HG03095 (cell line): ENCODE measurements around the gene XIRP2.

ENCODE experiments used
- ATAC-seq: cut with Tn5 transposase; IDR thresholded peaks from one replicate; pipeline ENCODE4 v1.9.1; 2021; ENCODE audit warnings: moderate library complexity; ENCODE audit not compliant: unreplicated experiment

Gene XIRP2

DNA sequence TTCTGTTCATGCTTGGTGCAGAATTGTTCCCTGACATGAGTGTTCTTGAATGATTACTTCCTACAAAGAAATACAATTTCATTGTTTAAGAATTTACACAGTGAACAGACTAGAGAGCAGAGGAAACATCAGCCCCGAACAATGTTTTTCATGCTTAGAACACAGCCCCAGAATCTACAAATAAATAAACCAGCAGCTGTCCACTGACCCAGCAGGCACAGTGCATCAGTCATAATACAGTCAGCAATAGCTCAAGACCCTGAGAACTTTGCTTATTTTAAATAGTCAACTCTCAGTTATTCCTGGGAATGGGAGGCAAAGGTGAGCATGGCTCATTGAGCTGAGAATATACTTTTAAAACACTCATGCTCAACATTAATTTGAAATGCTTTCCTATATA lies 38.4 kb downstream of the XIRP2 start:
- no peak for ATAC-seq

DNA sequence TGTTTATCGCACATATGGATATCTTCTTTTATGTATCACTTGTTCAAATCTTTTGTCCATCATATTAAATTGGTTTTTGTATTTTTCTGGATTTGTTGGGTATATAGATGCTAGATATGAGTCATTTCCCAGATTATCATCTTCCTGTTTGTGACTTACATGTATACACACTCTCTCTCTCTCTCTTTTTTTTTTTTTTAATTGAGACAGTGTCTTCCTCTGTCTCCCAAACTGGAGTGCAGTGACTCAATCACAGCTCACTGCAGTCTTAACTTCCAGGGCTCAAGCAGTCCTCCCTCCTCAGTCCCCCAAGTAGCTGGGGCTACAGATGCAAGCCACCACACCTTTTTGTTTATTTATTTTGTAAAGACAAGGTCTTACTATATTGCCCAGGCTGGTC lies 43.8 kb downstream of the XIRP2 start:
- no peak for ATAC-seq

DNA sequence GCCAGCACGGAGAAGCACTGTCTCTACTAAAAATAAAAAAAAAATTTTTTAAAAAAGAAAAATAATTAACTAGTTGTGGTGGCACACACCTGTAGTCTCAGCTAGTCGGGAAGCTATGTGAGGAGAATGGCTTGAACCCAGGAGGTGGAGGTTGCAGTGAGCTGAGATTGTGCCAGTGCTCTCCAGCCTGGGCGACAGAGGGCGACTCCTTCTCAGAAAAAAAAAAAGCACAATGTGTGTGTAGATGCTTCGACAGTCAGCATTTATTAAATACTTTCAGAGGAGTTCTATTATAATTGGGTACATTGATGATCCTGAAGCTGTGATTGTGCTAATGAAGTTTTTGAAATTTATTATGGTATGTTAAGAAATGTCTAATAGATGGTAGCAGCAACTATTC lies 46.5 kb downstream of the XIRP2 start:
- ATAC-seq = no peak

DNA sequence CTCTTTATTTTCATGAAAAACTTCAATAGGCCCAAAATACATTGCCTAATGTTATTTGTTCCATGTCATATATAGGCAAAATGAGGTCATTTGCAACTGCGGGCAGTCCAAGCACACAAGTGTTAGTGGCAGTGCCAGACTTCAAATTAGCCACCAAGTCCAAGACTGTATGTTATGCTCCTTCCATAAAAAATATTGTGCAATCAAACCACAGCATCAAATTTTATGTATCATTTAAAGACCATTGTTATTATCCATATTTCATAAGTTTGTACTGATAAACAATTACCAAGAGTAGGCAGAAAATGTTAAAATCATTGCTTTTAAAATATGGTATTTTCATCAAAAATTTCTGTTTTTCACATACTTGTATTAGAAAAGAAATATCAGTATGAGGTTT lies 54.1 kb downstream of the XIRP2 start:
- no peak for ATAC-seq

DNA sequence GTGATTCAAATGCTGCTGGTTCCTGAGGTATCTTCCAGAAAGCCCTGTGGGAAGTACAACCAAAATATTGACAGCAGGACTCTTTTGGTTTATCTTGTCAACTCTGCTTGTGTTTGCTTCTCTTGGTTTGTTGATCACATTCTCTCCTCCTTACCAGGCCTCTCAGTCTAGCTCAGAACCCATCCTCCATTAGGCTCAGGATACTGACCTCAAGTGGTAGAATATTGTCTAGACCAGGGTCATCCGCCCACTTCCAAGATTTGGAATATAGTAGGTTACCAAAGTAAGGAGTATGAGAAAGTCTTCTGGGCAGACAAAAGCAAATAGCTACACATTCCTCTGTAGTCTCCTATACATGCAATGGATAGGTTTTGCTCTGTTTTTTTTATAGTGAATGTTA lies 56.6 kb downstream of the XIRP2 start:
- no peak for ATAC-seq

DNA sequence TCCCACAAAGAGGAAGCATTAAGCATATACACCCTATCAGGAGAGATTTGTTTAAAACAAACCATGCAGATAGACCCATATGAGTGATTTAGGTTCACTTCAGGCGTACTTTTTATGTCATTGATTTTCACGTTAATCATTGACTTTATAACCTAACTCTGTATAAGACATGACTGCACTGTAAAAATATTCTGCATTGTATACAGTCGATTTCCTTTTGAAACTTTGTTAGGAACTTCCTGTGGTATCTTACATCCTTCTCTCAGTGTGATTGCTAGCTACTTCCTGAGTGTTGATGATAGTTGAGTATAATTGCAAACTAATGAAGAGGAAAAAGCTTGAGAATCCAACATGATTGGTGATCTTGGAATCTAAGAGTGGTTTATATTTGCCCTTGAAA lies 69.4 kb downstream of the XIRP2 start:
- no peak for ATAC-seq

DNA sequence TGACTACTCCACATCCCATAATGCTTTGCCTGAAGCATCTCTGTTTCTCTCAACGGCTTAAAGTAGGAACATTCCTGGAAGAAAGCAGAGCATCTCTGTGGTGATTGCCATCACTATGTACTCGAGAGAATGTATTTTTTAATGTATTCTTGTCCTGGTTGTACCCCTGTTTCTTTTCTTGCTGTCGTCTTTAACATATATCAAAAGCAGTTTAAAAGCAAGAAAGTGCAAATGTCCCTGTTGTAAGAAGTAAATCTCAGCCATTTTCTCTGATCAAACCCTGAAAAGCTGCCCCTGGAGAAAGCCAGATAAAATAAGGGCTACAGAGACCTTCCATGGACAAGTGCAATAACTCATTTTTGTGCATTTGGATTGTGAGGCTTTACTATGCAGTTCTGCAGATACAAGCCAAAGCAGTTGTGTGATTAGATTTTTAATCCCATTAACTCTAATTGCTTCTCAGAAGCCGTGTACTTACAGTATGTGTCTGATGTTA lies 70.8 kb downstream of the XIRP2 start:
- no peak for ATAC-seq

DNA sequence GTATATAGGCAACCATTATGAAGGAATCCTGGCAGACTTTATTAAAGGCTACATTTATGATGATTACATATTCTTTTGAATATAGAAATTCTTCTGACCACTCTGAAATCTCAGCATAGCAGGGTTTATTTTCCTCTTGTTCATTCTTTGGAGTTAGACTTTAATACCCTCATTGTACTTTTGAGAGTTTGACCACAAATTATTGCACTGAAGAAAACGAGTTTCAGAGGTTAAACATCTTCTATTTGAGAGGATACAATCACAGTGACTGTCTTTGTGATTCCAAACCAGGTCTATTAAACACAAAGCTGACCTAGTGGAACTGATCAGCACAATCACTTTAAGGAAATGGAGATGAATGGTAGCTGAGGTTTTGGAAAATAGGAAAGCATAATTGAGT lies 71.3 kb downstream of the XIRP2 start:
- no peak for ATAC-seq

DNA sequence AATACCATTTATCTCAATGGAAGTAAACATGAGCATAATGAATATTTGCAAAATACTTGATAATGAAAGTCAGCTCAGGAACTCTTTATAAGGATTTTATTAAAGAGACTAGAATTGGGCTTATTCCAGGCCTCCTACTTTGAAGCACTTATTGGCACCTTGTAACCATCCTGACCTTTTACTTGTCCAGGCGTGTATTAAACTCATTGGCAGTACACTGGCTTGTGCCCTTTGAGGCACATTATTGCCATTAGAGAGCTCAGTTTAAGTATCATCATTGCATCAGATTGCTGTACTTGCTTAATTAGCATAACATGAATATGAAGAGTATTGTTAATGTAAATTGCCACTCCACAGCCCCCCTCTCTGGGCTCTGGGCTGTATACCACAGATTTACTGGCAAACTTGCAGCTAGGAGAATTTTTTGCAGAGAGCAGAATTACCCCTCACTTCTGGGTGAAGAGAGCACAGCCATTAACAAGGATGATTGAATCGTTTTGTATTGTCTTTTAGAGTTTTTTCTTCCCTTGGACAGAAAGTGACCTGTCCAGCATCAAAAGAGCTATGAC lies 72.5 kb downstream of the XIRP2 start:
- no peak for ATAC-seq

DNA sequence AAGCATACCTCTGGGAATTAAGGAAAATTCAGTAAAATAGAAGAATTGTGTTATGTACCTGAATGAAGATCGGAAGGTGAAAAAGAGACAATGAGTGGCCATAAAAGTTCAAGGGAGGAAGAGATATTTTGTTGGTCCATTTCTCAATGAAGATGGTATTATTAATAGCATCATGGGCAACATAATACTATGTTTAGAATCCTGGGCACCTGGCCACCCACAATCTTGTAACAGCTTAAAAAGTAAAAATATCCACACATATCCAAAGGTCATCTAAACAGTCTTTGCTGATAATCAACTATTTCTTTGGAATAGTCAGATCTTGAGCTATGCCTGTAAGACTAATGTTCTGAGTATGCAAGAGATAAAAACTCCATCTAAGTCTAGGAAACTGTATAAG lies 73.7 kb downstream of the XIRP2 start:
- no peak for ATAC-seq

DNA sequence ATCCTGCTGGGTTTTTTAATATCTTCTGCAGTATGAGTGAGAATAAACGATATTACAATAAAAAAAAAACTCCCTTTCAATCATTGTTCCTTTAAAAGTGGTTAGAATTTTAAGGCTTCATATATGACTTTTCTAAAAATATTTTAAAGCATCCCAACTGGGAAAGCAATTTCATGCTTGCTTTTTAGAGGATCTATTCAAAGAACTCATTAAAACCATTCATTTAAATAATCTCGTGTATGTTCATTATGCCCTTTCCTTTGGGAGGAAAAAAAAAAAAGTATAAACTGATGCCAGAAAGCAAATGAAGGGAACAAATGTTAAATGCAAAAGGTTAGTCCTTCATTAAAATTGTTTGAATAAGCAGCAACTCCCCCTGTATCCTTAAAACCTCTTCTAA lies 81.2 kb downstream of the XIRP2 start:
- ATAC-seq = no peak

DNA sequence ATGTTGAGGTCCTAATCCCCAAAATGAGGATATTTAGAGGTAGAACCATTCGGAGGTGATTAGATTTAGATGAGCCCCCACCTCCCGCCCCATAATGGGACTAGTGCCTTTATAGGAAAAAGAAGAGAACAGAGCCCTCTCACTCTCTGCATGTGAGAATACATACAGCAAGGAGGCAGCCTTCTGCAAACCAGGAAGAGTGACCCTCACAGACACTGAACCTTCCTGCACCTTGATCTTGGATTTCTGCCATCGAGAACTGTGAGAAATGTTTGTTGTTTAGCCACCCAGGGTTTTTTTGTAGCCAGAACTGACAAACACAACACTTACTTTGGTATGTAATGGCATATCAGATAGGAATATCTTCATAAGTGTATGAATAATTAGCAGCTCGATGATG lies 83.7 kb downstream of the XIRP2 start:
- no peak for ATAC-seq

DNA sequence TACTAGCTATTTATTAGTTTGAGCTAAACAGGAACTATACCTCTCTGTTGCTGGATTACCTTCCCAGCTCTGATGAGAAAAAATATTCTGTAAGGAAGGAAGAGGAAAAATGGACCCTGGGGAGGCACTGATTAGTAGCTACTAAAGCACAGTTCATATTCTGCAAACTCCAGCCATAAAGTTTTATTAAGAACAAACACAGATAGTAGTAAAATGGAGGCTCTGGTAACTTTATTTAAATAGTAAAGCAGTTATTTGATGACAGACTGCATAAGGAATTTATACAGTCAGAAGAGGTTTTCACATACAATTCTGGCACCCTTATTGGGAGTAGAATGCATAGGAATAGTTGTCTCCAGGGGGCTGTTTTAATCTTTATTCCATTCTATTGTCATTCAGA lies 84.1 kb downstream of the XIRP2 start:
- no peak for ATAC-seq

DNA sequence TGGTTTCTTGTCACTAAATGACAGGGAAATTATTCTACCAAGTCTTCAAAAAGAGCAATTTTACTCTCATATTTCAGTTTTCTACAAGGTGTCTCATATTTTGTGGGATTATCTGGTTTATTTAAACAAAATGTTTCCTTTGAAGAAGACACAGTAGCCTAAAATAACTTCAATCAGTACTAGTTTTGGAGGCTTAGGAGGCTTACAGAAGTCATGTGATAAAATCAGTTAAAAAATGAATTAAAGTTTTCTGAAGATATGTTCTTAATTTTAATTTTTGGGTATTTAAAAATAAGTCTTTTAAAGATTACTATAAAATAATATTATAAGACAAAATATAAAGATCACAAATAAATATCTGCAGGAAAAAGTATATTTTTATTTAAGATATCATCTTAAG lies 95.9 kb downstream of the XIRP2 start:
- no peak for ATAC-seq

DNA sequence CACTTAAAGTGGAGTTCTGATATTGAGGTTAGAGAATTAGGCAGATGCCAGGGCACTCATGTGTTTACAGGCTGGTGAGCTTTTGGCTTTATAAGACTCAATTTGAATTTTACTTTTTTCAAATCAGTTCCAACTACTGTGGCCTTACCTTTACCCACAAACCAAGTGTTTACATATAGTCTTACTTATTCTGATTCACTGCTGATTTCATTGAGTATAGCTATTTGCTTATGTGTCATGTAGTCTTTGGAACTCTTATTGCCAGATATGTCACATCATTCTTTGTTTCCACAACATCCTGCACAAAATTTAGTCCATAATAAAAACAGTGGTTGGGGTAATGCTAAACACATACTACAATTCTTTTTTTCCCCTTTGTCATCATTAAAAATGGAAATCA lies 96.5 kb downstream of the XIRP2 start:
- ATAC-seq = no peak

DNA sequence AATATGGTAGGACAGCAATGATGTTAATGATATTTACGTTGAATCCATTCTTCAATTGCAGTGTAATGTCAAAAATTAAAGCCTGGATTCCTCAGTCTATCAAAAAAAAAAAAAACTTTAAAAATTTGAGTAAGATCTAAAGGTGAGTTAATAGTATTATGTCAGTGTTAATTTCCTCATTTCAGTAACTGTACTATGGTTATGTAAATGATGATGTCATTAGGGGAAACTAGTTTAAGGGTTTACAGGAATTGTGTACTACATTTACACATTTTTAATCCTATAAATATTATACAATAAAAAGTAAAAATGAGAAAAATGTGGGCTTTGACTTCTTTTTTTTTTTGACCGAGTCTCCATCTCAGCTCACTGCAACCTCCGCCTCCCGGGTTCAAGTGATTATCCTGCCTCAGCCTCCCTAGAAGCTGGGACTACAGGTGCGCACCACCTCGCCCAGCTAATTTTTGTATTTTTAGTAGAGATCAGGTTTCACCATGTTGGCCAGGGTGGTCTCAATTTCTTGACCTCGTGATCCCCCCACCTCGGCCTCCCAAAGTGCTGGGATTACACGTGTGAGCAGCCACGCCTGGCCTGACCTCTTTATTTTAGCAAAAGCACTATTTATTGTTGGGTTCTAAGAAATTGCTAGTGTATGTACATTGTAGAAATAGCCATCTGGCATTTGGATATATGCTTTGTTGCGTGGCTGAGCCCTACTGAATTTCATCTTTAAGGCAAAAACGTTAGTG lies 106.5 kb downstream of the XIRP2 start:
- ATAC-seq = no peak

DNA sequence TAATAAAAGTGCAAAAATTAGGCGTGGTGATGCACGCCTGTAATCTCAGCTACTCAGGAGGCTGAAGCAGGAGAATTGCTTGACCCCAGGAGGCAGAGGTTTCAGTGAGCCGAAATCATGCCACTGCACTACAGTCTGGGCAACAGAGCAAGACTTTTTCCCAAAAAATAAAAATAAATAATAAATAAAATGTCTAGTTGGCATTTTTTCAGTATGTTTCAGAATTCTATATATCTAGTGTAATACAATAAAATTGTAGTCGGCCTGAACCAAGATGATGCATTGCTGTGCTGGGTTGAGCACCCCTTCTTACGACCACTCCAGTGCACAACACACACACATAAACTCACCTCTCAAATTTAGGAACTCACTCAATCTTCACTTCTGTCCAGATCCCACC lies 108.2 kb downstream of the XIRP2 start:
- ATAC-seq = no peak

DNA sequence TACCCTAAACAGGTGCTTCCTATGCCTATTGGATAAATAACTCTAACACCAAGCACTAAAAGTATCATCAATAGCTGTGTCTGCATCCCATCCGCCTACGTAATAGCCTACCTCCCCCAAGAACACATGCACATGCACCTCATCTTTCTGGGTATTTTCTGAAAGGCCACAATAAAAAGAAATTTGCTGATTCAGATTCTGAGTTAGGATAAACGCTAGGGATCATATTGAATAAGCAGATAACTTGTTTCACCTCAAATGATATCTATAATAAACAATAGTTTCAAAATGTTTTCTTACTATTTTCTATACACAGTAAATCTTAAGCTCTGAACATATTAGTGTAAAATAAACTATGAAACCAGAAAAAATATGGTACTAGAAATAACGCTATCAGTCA lies 112.9 kb downstream of the XIRP2 start:
- no peak for ATAC-seq

DNA sequence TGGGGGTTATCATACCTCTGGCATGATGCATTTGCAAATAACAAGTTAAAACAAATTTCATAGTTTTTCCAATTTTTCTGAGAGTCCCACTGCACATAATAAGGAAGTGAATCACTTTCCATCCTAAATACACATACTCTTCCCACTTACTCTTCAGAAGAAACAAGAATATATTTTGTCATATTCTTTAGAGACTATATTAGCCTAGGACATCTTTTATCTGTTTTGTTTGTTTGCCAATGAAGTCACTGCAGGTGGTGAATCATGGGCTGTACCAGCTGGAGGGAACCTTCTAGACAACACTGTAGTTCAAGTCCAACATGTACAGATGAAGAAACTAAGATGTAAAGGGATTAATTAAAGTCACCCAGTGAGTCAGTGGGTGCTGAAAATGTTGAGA lies 116.8 kb downstream of the XIRP2 start:
- no peak for ATAC-seq

DNA sequence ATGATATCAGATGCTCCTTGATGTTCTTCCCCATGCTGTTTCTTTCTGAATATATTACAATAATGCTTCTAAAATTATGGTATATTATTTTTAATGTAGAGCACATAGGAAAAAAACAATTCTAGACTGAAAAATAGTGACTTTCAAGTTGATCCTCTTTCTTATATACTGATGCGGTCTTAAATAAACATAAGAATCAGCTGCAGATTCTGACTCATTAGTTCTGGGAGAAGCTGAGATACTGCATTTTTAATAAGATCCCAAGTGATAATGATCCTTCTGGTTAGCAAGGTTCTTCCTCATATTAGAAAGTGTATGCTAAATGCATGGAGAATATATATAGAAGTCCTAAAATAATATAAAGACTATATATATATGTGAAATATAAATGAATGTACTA lies 124.9 kb downstream of the XIRP2 start:
- ATAC-seq = no peak

DNA sequence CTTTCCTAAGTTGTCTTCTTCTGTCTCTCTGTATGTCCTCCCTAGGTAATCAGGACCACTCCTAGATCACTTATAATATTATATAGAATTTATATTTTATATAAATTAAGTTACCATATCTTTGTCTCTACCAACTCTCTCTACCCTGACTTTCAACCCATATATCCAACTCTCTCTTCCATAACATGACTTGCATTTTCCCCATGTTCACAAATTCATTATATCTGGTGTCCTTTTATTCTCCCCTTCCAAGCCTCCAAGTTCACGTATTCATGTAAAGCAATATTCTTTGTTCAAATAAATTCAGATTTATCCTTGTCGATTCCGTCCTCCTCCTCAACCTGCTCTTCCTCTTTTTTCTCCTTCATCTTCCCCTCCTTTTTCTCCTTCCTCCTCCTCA lies 127.5 kb downstream of the XIRP2 start:
- no peak for ATAC-seq

DNA sequence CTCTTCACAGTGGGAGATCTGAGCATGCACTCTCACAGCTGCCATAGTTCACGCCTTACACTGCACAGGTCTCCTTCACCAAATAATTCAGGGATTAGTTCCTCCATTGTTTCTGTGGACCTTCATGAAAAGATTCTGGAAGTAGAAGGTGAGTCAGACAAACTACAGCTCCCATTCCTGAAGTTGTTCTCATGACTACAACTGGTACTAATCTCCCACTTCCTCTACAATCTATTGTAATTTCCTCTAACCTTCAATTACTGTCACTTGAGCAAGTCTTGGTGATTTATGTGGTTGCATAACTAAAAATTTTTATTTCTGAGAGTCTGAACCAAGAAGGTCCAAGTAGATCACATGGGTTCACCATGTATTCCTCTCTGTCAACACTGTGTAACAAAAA lies 128.7 kb downstream of the XIRP2 start:
- ATAC-seq = no peak

DNA sequence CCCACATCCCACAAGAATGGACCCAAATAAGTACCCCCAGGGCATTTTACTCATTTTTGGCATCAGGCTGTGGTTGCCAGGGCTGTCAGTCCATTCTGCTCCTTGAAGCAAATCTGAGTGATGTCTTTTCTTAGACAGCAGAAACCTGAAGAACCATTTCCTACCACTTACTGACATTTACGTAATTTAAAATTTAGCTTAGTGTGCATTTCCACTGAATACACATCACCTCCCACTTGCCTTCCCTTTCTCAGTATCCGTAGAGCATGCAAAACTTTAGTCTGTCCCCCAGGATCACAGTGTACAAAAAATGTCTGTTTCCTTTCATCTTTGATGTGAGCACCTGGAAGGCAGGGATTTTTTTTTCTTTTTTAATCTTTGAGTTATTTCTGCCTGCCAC lies 130.3 kb downstream of the XIRP2 start:
- ATAC-seq = no peak
